ENCODE measurements around the gene WASL.
"Not testable (repeated sequence)": the region's sequence is repeated elsewhere in the genome, so short reads cannot be mapped to it uniquely, and the experiment has no call there.

WASL gene

GRCh38 chr7:123748734-123749536 lies at the start of gene WASL:
Gene WASL (minus strand): TSS chr7:123749003. CDS start chr7:123748734, 269 bp downstream.
- DNase-seq: peak; percentile 91

GRCh38 chr7:123797673-123798531 lies 49.1 kb upstream of the WASL start:
- DNase-seq: no peak

- no peak for DNase-seq
Observed at GRCh38 chr7:123796568-123796967, 47.8 kb upstream of the WASL start.

- no peak for DNase-seq
Observed at GRCh38 chr7:123795917-123796316, 47.1 kb upstream of the WASL start.

- DNase-seq: not testable (repeated sequence)
Observed at GRCh38 chr7:123795116-123795515, 46.3 kb upstream of the WASL start.

GRCh38 chr7:123792547-123792946 lies 43.7 kb upstream of the WASL start:
- DNase-seq: no peak

GRCh38 chr7:123791001-123791400 lies 42.2 kb upstream of the WASL start:
- no peak for DNase-seq

- no peak for DNase-seq
Observed at GRCh38 chr7:123789817-123790216, 41.0 kb upstream of the WASL start.

- DNase-seq: no peak
Observed at GRCh38 chr7:123789206-123789784, 40.5 kb upstream of the WASL start.

- DNase-seq: no peak
Observed at GRCh38 chr7:123788584-123788983, 39.8 kb upstream of the WASL start.

GRCh38 chr7:123787220-123788007 lies 38.6 kb upstream of the WASL start:
- DNase-seq: no peak

- DNase-seq: no peak
Observed at GRCh38 chr7:123784263-123784662, 35.5 kb upstream of the WASL start.

GRCh38 chr7:123783820-123784219 lies 35.0 kb upstream of the WASL start:
- DNase-seq: no peak

GRCh38 chr7:123782071-123782798 lies 33.4 kb upstream of the WASL start:
- no peak for DNase-seq

- not testable (repeated sequence) for DNase-seq
Observed at GRCh38 chr7:123780472-123780871, 31.7 kb upstream of the WASL start.

GRCh38 chr7:123774496-123774895 lies 25.7 kb upstream of the WASL start:
- no peak for DNase-seq

- no peak for DNase-seq
Observed at GRCh38 chr7:123773481-123773880, 24.7 kb upstream of the WASL start.

GRCh38 chr7:123772652-123773051 lies 23.8 kb upstream of the WASL start:
- DNase-seq: no peak

GRCh38 chr7:123771846-123772245 lies 23.0 kb upstream of the WASL start:
- no peak for DNase-seq

GRCh38 chr7:123771256-123771655 lies 22.5 kb upstream of the WASL start:
- no peak for DNase-seq

- DNase-seq: no peak
Observed at GRCh38 chr7:123770378-123770777, 21.6 kb upstream of the WASL start.

GRCh38 chr7:123769371-123769770 lies 20.6 kb upstream of the WASL start:
- no peak for DNase-seq
